Prostate gland (tissue), 2 donors: ENCODE results near the gene ZNF431.

ENCODE experiments used
- CTCF ChIP-seq, 4 experiments: fragments of 200-600 bp in 2 of 4; fragments of 450-650 bp in 2 of 4; sonication (generic) in 2 of 4; IDR thresholded peaks; 1 replicate in 3 of 4; 2 replicates in 1 of 4; pipeline ENCODE4 v1.5.1; 2016 to 2019; ENCODE audit warnings: antibody characterized with exemption in 4 of 4, mild to moderate bottlenecking in 2 of 4, moderate library complexity in 2 of 4
- POLR2AphosphoS5 ChIP-seq: sonication (generic); formaldehyde crosslinking; IDR thresholded peaks from one replicate; pipeline ENCODE4 v1.6.1; 2017; ENCODE audit warnings: antibody characterized with exemption

- TF ChIP-seq CTCF (IDR thresholded peaks at IDR 0.05), result no peak
- TF ChIP-seq POLR2AphosphoS5, result no peak
These were observed 1.6 kb downstream of the ZNF431 start for GRCh38 chr19:21143428-21143827.
